WTC11 (cell line): Measurements from ENCODE around the gene WWOX.

Source experiments
- CBFB ChIP-seq: sonication (generic); formaldehyde crosslinking; IDR thresholded peaks from 2 replicates; pipeline ENCODE4 v1.8.1; 2022; ENCODE audit warnings: mild to moderate bottlenecking, low read depth, missing genetic modification reagents
- CTCF ChIP-seq: fragments of 200-600 bp; IDR thresholded peaks from 2 replicates; pipeline ENCODE4 v1.8.0; 2022; ENCODE audit warnings: antibody characterized with exemption
- FOXJ3 ChIP-seq: sonication (generic); formaldehyde crosslinking; IDR thresholded peaks from 2 replicates; pipeline ENCODE4 v1.9.0; 2021; ENCODE audit warnings: missing genetic modification reagents, mild to moderate bottlenecking, borderline replicate concordance
- TF ChIP-seq, protein P1 (sequence below): sonication (generic); formaldehyde crosslinking; IDR thresholded peaks from 2 replicates; pipeline ENCODE4 v1.8.0; 2022; ENCODE audit warnings: mild to moderate bottlenecking, missing genetic modification reagents
- TF ChIP-seq, protein P2 (sequence below): sonication (generic); formaldehyde crosslinking; IDR thresholded peaks from 2 replicates; pipeline ENCODE4 v1.8.0; 2022; ENCODE audit warnings: mild to moderate bottlenecking, missing genetic modification reagents
- TF ChIP-seq, protein P3 (sequence below): sonication (generic); formaldehyde crosslinking; IDR thresholded peaks from 2 replicates; pipeline ENCODE4 v1.8.1; 2022; ENCODE audit warnings: low read depth, mild to moderate bottlenecking, moderate library complexity, missing genetic modification reagents, borderline replicate concordance
- TF ChIP-seq, protein P4 (sequence below): sonication (generic); formaldehyde crosslinking; conservative IDR thresholded peaks from 2 replicates; pipeline ENCODE4 v1.8.1; 2022; ENCODE audit warnings: mild to moderate bottlenecking, missing genetic modification reagents

DNA sequence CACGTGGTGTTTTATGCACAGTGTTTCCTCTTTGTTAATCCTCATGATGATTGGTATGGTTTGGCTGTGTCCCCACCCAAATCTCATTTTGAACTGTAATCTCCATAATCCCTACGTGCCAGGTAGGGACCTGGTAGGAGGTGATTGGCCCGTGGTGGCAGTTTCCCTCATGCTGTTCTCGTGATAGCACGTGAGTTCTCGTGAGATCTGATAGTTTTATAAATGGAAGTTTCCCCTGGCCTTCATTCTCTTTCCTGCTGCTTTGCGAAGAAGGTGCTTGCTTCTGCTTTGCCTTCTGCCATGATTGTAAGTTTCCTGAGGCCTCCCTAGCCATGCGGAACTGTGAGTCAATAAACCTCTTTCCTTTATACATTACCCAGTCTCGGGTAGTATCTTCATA, 115.8 kb downstream of the WWOX start:
- TF ChIP-seq, protein P1, sequence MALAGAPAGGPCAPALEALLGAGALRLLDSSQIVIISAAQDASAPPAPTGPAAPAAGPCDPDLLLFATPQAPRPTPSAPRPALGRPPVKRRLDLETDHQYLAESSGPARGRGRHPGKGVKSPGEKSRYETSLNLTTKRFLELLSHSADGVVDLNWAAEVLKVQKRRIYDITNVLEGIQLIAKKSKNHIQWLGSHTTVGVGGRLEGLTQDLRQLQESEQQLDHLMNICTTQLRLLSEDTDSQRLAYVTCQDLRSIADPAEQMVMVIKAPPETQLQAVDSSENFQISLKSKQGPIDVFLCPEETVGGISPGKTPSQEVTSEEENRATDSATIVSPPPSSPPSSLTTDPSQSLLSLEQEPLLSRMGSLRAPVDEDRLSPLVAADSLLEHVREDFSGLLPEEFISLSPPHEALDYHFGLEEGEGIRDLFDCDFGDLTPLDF (CRISPR knock-in tag) = no peak
- TF ChIP-seq FOXJ3 = no peak
- no peak for TF ChIP-seq CTCF
- no peak for TF ChIP-seq CBFB
- TF ChIP-seq, protein P2, sequence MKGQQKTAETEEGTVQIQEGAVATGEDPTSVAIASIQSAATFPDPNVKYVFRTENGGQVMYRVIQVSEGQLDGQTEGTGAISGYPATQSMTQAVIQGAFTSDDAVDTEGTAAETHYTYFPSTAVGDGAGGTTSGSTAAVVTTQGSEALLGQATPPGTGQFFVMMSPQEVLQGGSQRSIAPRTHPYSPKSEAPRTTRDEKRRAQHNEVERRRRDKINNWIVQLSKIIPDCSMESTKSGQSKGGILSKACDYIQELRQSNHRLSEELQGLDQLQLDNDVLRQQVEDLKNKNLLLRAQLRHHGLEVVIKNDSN (CRISPR knock-in tag) = no peak
- TF ChIP-seq, protein P3, sequence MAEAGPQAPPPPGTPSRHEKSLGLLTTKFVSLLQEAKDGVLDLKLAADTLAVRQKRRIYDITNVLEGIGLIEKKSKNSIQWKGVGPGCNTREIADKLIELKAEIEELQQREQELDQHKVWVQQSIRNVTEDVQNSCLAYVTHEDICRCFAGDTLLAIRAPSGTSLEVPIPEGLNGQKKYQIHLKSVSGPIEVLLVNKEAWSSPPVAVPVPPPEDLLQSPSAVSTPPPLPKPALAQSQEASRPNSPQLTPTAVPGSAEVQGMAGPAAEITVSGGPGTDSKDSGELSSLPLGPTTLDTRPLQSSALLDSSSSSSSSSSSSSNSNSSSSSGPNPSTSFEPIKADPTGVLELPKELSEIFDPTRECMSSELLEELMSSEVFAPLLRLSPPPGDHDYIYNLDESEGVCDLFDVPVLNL (CRISPR knock-in tag) = no peak
- TF ChIP-seq, protein P4, sequence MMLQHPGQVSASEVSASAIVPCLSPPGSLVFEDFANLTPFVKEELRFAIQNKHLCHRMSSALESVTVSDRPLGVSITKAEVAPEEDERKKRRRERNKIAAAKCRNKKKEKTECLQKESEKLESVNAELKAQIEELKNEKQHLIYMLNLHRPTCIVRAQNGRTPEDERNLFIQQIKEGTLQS (CRISPR knock-in tag) = no peak
